SK-MEL-5 (cell line): ENCODE results near the gene SUN1. TPM values are rescaled to one million over a fixed set of nuclear protein-coding genes. Genes with fewer than 3 reads are reported as not detected.

Experiments
- DNase-seq: peaks from one replicate; pipeline ENCODE4 v3.0.0-alpha.2; 2016; ENCODE audit warnings: low read depth, low spot score
- in situ Hi-C: cut with HindIII; loops from 2 replicates; pipeline ENCODE4 v1.10.0; 2016; ENCODE audit warnings: low sequenced_read_pairs, high pct_unique_total_duplicates, low pct_unique_long_range_greater_than_20kb
- total RNA-seq: library from RNA; depleted of rRNA; stranded (reverse); fragments of >200 nt; shearing (Covaris generic); gene quantifications from 2 replicates; pipeline ENCODE4 v1.2.3, GENCODE V29; 2014

SUN1 gene
- total RNA-seq, 1 experiment from 2014 or later = 56.5 TPM

- DNase-seq = no peak
- in situ Hi-C loops = no loop called here
Observed at GRCh38 chr7:826230-826917, 5.9 kb upstream of the SUN1 start.

- no peak for DNase-seq
- in situ Hi-C loops = no loop called here
Observed at GRCh38 chr7:828793-829561, 3.3 kb upstream of the SUN1 start.

DNA sequence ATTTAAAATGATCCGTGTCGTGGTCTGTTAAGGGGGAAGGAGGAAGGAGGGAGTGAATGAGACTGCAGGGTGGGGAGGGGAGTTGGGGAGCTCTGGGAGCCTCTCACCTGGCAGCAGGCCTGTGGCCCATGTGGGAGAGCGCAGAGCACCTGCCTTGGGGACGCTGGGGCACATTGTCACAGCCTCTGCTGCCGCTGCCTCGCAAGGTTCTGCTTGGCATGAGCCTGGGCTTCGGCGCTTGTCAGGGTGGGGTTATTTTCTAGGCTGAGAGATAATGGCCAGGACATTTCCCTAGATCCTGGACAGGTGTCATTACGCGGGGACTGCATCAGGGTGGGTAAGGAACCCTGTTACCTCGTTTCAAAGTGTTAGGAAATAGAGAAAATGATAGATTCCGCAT is 2.2 kb upstream of the SUN1 start:
- DNase-seq = no peak
- in situ Hi-C loops = no loop called here

- peak; percentile 79 for DNase-seq
- in situ Hi-C loops = no loop called here
Observed at GRCh38 chr7:831596-832166, 595 bp upstream of the SUN1 start.

- no peak for DNase-seq
Observed at GRCh38 chr7:832968-833424, 720 bp downstream of the SUN1 start.

GRCh38 chr7:833601-834258 is 1.5 kb downstream of the SUN1 start:
- in situ Hi-C loops = no loop called here
- DNase-seq = no peak

More at GRCh38 chr7:832968-833424, 720 bp downstream of the SUN1 start:
- in situ Hi-C loops = no loop called here

GRCh38 chr7:834277-834676 is 2.0 kb downstream of the SUN1 start:
- DNase-seq = no peak
- in situ Hi-C loops = no loop called here

- in situ Hi-C loops = no loop called here
- DNase-seq = no peak
Observed at GRCh38 chr7:835021-835420, 2.7 kb downstream of the SUN1 start.

GRCh38 chr7:835485-836401 is 3.5 kb downstream of the SUN1 start:
- DNase-seq = no peak
- in situ Hi-C loops = no loop called here

DNA sequence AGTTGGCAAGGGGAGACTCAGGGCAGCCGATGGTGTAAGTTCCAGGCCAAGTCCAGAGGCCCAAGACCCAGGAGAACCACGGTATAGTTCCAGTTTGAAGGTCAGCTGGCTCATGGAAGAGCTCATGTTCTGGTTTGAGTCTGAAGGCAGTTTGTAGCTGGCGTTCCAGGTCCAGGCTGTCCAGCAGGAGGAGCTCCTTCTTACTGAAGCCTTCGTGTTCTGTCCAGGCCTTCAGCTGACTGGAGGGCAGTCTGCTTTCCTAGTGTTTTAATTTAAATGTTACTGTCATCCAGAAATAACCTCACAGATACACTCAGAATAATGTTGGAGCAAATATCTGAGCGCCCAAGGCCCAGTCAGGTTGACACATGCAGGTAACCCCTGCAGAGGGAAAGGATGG is 4.2 kb downstream of the SUN1 start:
- peak; percentile 79 for DNase-seq

GRCh38 chr7:837001-837400 is 4.7 kb downstream of the SUN1 start:
- in situ Hi-C loops = no loop called here
- no peak for DNase-seq

More for the DNA sequence above, 4.2 kb downstream of the SUN1 start:
- in situ Hi-C loops = no loop called here

DNA sequence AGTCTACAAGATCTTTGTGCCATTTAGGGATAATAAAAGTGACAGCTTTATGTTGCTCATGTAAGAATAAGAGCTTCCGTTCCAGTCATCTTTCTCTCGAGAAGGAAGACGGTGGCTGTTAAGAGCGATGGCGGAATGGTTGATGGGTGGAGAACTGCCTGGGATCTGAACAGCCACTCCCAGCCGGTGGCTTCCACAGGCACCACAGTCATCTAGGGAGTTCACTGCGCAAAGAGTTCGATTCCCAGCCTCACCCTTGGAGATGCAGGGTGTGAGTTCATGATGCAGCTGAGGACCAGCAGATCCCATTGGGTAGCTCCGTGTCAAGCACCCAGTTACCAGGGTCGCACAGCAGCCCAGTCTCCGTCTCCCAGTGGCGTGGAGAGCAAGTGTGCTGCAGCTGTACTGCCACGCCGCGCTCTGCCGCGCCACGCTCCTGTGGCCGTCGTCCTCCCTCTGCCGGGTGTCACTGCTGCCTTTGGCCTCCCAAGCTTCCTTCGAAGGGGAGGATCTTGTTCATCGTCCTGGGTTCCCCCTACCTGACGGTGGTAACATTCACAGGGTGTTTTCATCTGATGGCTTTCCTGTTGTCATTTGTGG is 7.8 kb downstream of the SUN1 start:
- no peak for DNase-seq
- in situ Hi-C loops = no loop called here

GRCh38 chr7:841943-842342 is 9.7 kb downstream of the SUN1 start:
- in situ Hi-C loops = no loop called here
- no peak for DNase-seq

GRCh38 chr7:842431-843031 is 10.3 kb downstream of the SUN1 start:
- in situ Hi-C loops = no loop called here
- DNase-seq = no peak

GRCh38 chr7:843230-843629 is 11.0 kb downstream of the SUN1 start:
- DNase-seq = no peak
- in situ Hi-C loops = no loop called here

GRCh38 chr7:844043-844442 is 11.8 kb downstream of the SUN1 start:
- in situ Hi-C loops = no loop called here
- DNase-seq = no peak

DNA sequence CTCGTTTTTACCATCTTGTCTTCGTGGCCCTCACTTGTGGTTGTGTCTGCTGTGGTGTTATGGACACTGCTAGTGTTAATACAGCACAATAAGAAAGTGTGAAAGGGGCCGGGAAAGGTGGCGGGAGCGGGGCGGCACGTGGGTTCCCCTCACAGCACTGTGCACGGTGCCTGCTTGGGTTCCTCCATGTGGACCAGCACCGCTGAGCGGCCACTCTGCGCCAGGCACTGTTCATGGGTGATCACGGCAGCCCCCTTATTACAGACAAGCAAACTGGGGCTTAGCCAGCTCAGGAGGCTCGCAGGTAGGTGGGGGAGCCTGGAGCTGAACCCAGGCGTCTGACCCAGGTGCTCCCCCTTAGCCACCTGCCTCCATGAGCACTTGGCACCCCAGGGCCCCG is 12.2 kb downstream of the SUN1 start:
- no peak for DNase-seq
- in situ Hi-C loops = no loop called here
